ENCODE data around the gene MAP3K14. TPM values are rescaled to one million over a fixed set of nuclear protein-coding genes. Genes with fewer than 3 reads are reported as not detected.

Gene MAP3K14
- polyA plus RNA-seq, 3 donors, result 1.4 to 29.9 (median 3.8) TPM

- H3K9ac ChIP-seq (ENCODE audit: insufficient read depth, low read length, poor library complexity, severe bottlenecking), result no peak overlapping the region
- H3K4me3 ChIP-seq (replicated peaks in 1 of 3; ENCODE audit: low read depth in 2 of 3, low read length in 3 of 3), result no peak overlapping the region
- H4K20me1 ChIP-seq (ENCODE audit: insufficient read depth, low read length), result no peaks in the 10 kb centered on the region
- Mint-ChIP-seq H3K4me3 (no peak overlapping the region), H3K9me3 (peaks cover 0 to 3% (median 0%) of the 10 kb centered on the region in 7 donors), H3K27me3 (ENCODE audit: low read depth in 3 of 3) (peaks cover 9 to 19% (median 10%) of the 10 kb centered on the region in 3 donors), H3K36me3 (no peaks in the 10 kb centered on the region), H3K27ac (no peak overlapping the region), H3K4me1 (peaks cover 10% of the 10 kb centered on the region)
- no peak for DNase-seq
- intact Hi-C loops (cut with micrococcal nuclease), result no loop called here
- no peaks in the 10 kb centered on the region for H3K79me2 ChIP-seq (ENCODE audit: insufficient read depth, low read length)
- H3K4me2 ChIP-seq (replicated peaks; ENCODE audit: extremely low read depth, low read length, poor library complexity, severe bottlenecking), result no peak overlapping the region
- H3K9me3 ChIP-seq (replicated peaks in 1 of 2; ENCODE audit: control insufficient read depth in 1 of 2, insufficient read depth in 1 of 2, low read length in 2 of 2), result no peaks in the 10 kb centered on the region
- no peaks in the 10 kb centered on the region for H3K36me3 ChIP-seq (replicated peaks in 1 of 2; ENCODE audit: control insufficient read depth in 1 of 2, insufficient read depth in 2 of 2, low read length in 2 of 2)
- H2AFZ ChIP-seq (ENCODE audit: insufficient read depth, low read depth, low read length, poor library complexity, severe bottlenecking), result no peak overlapping the region
- no peak for TF ChIP-seq CTCF (IDR thresholded peaks at IDR 0.05)
- H3K27me3 ChIP-seq (ENCODE audit: control insufficient read depth in 2 of 2, insufficient read depth in 2 of 2, low read length in 2 of 2), result no peaks in the 10 kb centered on the region
- H3K4me1 ChIP-seq (ENCODE audit: control insufficient read depth in 1 of 2, insufficient read depth in 2 of 2, low read length in 2 of 2), result peaks cover 8 to 11% of the 10 kb centered on the region in 2 donors
- 100% methylated on average over 1 of the region's 5 CpGs for WGBS (ENCODE audit: insufficient coverage)
- no peak overlapping the region for H3K27ac ChIP-seq (ENCODE audit: low read depth in 1 of 2, low read length in 2 of 2)
Observed at GRCh38 chr17:45357364-45357997, 40.7 kb upstream of the MAP3K14 start.

GRCh38 chr17:45355087-45355486, 38.3 kb upstream of the MAP3K14 start:
- H3K27ac ChIP-seq (ENCODE audit: low read depth in 1 of 2, low read length in 2 of 2), result no peak overlapping the region
- TF ChIP-seq CTCF (IDR thresholded peaks at IDR 0.05), result no peak
- Mint-ChIP-seq H3K27me3 (ENCODE audit: low read depth in 3 of 3) (peaks cover 2 to 16% (median 7%) of the 10 kb centered on the region in 3 donors), H3K4me3 (peak overlapping the region in 1 of 2 donors; percentile 13), H3K27ac (peak overlapping the region in 1 of 7 donors; percentile 25), H3K36me3 (no peaks in the 10 kb centered on the region), H3K9me3 (peaks cover 0 to 2% (median 0%) of the 10 kb centered on the region in 7 donors), H3K4me1 (peaks cover 10% of the 10 kb centered on the region)
- no peaks in the 10 kb centered on the region for H4K20me1 ChIP-seq (ENCODE audit: insufficient read depth, low read length)
- H2AFZ ChIP-seq (ENCODE audit: insufficient read depth, low read depth, low read length, poor library complexity, severe bottlenecking), result no peak overlapping the region
- intact Hi-C loops (cut with micrococcal nuclease), result no loop called here
- H3K79me2 ChIP-seq (ENCODE audit: insufficient read depth, low read length), result no peaks in the 10 kb centered on the region
- no peak overlapping the region for H3K9ac ChIP-seq (ENCODE audit: insufficient read depth, low read length, poor library complexity, severe bottlenecking)
- H3K4me1 ChIP-seq (ENCODE audit: control insufficient read depth in 1 of 2, insufficient read depth in 2 of 2, low read length in 2 of 2), result peaks cover 8 to 12% of the 10 kb centered on the region in 2 donors
- WGBS (ENCODE audit: insufficient coverage), result 88% methylated on average over 2 of the region's 2 CpGs
- no peak overlapping the region for H3K4me2 ChIP-seq (replicated peaks; ENCODE audit: extremely low read depth, low read length, poor library complexity, severe bottlenecking)
- H3K27me3 ChIP-seq (ENCODE audit: control insufficient read depth in 2 of 2, insufficient read depth in 2 of 2, low read length in 2 of 2), result no peaks in the 10 kb centered on the region
- no peaks in the 10 kb centered on the region for H3K9me3 ChIP-seq (replicated peaks in 1 of 2; ENCODE audit: control insufficient read depth in 1 of 2, insufficient read depth in 1 of 2, low read length in 2 of 2)
- DNase-seq, result no peak
- no peak overlapping the region for H3K4me3 ChIP-seq (replicated peaks in 1 of 3; ENCODE audit: low read depth in 2 of 3, low read length in 3 of 3)
- no peaks in the 10 kb centered on the region for H3K36me3 ChIP-seq (replicated peaks in 1 of 2; ENCODE audit: control insufficient read depth in 1 of 2, insufficient read depth in 2 of 2, low read length in 2 of 2)
